ENCODE measurements around the gene XPNPEP3.
A peak's percentile ranks its signal among the peaks of the same experiment; 100 is the strongest.
"Not testable (repeated sequence)": the region's sequence is repeated elsewhere in the genome, so short reads cannot be mapped to it uniquely, and the experiment has no call there.

Gene XPNPEP3

GRCh38 chr22:40862013-40862412, 5.1 kb downstream of the XPNPEP3 start, which contains the start of gene DNAJB7:
Gene DNAJB7, minus strand, starts transcription at chr22:40862113. Its CDS starts 119 bp downstream, at chr22:40861994.
- no peak for DNase-seq

DNA sequence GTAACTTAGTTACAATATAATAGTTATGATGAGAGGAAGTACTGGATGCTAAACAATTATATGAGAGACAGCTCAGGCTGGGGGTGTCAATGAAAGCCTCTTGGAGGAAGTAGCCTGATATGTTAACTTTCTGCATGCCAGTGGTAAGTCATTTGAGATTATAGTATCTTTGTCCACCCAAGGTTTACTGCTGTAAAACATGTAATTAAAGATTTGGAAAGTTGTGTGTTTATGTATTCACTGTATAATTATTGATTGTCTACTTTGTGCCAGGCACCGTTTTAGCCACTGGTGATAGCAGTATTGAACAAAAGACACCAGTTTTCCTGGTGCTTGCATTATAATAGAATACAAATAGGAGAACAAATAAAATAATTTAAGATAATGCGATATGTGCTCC, 5.6 kb downstream of the XPNPEP3 start:
- DNase-seq: no peak

GRCh38 chr22:40867109-40867508, 10.2 kb downstream of the XPNPEP3 start:
- no peak for DNase-seq

DNA sequence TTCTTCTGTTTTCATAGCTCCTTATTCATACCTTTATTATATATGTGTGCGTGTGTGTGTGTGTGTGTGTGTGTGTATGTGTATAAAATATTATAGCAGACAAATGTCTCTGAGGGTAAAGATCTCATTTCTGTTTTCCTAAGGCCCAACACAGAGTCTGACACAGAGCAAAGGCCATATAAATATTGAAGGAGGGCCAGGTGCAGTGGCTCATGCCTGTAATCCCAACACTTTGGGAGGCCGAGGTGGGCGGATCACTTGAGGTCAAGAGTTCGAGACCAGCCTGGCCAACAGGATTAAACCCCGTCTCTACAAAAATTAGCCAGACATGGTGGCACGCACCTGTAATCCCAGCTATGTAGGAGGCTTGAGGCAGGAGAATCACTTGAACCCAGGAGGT, 11.4 kb downstream of the XPNPEP3 start:
- not testable (repeated sequence) for DNase-seq

GRCh38 chr22:40874016-40874415, 17.1 kb downstream of the XPNPEP3 start:
- DNase-seq: no peak

- DNase-seq: no peak
These were observed 18.2 kb downstream of the XPNPEP3 start for GRCh38 chr22:40875111-40875510.

DNA sequence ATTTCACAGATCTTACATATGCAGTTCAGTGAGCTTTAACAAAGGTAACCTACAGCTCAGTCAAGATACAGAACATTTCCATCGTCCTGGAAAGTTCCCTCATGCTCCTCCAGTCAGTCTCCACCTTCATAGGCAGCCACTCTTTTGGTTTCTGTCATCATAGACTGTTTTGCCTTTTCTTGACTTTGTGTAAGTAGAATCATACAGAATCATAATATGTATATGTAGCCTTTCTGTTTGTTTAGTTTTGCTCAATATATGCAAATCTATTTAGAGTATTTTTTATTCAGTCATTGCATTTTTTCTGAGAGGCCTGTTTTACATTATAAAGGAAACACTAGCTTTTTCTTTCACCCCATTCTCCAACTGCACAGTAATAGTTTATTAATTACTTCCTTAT, 20.0 kb downstream of the XPNPEP3 start:
- DNase-seq: no peak

DNA sequence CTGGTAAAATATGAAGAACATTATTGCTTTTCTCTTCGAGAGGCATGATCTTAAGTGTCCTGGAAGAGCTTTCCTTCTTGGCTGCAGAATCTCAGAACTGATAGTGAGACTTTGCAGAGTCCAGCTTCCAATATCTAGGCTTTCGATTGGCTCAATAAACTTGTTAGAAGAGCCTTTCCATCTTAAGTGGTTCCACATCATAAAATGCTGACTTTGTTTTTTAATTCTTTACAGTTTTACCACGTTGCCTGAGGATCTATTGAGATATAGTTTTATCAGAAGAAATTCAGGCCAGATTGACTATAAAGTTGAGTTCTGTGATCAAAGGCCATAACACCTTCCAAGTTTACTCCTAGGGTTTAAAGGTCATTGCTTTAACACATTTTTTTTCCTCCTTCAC, 20.5 kb downstream of the XPNPEP3 start:
- DNase-seq: no peak

DNA sequence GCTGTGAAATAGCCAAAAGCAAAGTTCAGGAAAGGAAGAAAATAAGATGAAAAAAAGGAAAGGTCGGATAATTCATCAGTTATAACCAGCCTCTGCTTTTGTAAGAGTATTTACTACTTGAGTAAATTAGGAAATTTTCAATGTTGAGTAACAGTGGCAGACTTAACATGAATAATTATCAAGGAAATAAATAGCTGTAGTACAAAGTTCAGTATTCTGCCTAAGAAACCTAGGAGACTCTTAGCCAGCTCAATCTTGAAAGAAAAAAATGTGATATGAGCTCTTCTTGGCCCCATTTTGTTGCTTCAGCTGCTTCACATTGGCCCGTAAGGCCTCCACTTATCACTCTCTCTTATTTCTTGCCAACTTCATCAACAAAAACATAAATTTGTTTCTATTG, 22.0 kb downstream of the XPNPEP3 start:
- no peak for DNase-seq

DNA sequence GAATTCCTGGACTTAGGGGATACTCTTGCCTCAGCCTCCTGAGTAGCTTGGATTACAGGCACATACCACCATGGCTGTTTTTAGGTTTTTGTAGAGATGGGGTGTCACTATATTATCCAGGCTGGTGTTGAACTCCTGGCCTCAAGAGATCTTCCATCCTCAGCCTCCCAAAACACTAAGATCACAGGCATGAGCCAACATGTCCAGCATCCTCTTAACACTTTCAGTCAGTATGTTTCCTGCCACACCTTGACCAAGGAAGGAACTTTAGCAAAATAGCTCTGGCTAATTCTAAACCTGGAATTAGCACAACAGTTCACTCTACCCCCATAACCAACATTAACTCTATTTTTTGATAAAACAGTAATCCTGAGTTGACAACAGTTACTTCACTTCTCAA, 32.2 kb downstream of the XPNPEP3 start:
- no peak for DNase-seq

DNA sequence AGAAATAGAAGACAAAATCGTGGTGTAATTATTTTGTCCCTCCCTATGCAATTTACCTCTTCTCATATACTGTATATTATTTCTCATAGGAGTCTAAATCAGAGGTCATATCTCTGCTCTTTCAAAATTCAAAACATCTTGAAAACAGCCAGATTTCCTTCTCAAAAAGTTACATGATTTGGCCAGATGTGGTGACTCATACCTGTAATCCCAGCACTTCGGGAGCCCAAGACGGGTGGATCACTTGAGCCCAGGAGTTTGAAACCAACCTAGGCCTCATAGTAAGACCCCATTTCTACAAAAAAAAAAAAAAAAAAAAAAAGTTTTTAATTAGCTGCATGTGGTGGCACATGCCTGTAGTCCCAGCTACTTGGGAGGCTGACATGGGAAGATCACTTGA, 33.9 kb downstream of the XPNPEP3 start:
- no peak for DNase-seq

GRCh38 chr22:40894417-40894816, 37.5 kb downstream of the XPNPEP3 start:
- DNase-seq: no peak

DNA sequence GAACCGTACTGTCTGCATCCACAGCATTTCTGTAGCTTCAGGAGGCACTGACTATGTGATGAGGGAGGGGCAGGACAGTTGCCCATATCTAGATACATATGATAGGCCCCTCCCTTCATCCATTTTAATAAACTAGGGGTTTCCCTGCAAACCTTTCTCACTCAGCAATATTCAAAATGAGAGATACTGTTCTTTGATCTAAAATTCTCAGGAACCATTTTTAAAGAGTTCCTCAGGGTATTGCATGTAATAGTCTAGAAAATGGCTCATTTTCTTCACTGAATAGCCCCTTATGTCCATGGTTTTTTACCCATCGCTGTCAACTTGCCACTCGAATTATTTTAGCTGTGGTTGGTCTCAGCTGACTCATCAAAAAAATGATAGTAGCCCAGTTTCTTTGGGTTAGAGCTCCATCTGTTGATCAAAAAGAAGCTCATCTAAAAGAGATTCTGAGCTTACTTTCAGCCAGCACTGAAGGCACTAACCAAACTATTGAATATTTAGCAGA, 42.0 kb downstream of the XPNPEP3 start:
- DNase-seq: peak; percentile 68

DNA sequence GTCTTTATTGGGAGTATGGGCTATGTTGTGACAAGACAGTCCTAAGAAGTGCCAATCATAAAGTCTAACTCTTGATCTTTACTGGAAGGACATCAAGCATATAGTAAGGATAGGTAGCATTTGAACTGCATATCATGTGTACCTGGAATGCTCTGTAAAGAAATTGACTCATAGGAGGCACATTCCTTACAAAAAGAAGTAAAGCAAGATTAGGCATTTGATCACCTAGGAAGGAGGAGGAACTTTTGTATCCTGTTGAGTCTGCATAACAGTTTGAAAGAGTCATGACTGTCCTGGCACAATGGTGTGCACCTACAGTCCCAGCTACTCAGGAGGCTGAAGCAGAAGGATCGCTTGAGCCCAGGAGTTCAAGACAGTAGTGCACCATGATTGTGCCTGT, 47.2 kb downstream of the XPNPEP3 start:
- DNase-seq: no peak

DNA sequence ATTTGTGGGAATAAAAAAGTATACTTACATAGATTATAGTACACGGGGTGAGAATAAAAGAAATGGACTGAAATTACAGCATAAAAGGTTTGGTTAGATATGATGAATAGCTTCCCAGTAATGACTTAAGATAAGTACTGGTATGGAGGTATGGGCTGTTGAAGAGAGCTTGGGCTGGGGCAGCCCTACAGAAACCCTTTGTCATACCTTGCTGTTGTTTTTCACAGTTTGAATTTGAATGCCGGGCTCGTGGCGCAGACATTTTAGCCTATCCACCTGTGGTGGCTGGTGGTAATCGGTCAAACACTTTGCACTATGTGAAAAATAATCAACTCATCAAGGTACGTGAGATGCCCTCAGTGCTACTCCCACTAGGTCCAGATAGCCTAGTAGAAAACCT, 51.9 kb downstream of the XPNPEP3 start:
- no peak for DNase-seq

- DNase-seq: no peak
These were observed 54.8 kb downstream of the XPNPEP3 start for GRCh38 chr22:40911772-40912171.

DNA sequence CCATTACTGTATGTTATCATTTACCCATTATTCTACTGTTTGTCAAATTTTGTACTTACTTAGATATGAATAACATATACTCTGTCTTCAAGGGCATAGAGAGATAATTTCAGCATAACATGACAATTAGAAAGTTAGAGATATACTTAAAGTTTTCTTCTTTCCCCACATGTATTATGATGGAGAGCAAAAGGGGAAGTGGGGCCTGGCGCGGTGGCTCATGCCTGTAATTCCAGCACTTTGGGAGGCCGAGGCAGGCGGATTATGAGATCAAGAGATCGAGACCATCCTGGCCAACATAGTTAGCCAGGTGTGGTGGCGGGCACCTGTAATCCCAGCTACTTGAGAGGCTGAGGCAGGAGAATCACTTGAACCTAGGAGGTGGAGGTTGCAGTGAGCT, 56.0 kb downstream of the XPNPEP3 start:
- DNase-seq: not testable (repeated sequence)

DNA sequence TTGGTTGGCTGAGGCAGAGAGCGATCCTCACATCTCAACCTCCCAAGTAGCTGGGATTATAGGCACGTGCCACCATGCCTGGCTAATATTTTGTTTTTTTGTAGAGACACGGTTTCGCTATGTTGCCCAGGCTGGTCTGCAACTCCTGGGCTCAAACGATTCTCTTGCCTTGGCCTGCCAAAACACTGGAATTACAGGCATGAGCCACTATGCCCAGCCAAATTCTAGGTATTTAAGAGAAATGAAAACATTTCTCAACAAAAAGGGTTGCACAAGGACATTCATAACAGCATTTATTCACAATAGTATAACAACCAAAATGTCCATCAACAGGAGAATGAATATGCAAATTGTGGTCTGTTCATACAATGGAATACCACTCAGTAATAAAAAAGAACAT, 62.5 kb downstream of the XPNPEP3 start:
- no peak for DNase-seq

DNA sequence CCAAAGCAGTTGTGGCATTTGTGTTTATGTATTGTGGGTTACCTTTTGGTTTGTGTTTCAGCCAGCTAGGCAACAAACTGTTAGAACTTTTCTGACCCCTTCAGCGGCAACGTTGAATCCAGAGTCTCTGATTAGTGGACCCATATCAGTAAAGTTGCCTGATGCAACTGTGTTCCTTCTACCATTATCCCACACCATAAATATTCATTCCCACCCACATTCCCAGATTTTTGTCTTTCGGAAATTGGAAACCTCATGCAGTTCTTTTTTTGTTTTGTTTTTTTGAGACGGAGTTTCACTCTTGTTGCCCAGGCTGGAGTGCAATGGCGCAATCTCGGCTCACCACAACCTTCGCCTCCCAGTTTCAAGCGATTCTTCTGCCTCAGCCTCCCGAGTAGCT, 63.6 kb downstream of the XPNPEP3 start:
- DNase-seq: no peak

GRCh38 chr22:40922484-40923303, 65.7 kb downstream of the XPNPEP3 start:
- peak; percentile 71 for DNase-seq

- DNase-seq: no peak
These were observed 71.7 kb downstream of the XPNPEP3 start for GRCh38 chr22:40928657-40929056.

DNA sequence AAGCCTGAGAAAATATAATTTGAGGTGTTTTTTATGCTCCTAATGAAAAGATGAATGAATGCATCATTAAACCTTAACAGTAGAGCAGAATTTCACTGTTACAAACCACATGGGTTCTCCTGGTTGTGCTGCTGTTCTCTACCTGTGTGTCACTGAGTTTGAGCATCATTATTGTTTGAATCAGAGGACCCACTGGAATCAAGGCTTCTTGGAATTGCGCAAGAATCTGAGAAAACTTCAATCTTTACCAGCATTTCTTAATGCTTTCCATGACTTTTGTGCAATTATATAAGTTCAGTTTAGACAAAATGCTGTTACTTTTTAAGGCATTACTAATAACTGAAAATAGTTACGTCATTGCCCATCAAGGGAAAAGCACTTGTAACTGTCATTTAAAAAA, 75.4 kb downstream of the XPNPEP3 start:
- DNase-seq: no peak

GRCh38 chr22:40939202-40939601, 82.3 kb downstream of the XPNPEP3 start:
- DNase-seq: peak; percentile 11

- peak; percentile 99 for DNase-seq
These were observed 94.2 kb downstream of the XPNPEP3 start, which contains the start of gene RBX1 for GRCh38 chr22:40950962-40951794. Gene RBX1, plus strand, starts transcription at chr22:40951378. Its CDS starts 21 bp downstream, at chr22:40951399.

All from activated CD4-positive, alpha-beta T cell treated with anti-CD3 and anti-CD28 coated beads, Interleukin-2, Interleukin-6, amounts not matched to agents 100 ng/mL and 50 ng/mL, durations not matched to agents 16 hours and 8 hours (primary cell).